Measurements from ENCODE around the gene VSX1. TPM values are rescaled to one million over a fixed set of nuclear protein-coding genes. Genes with fewer than 3 reads are reported as not detected.

The VSX1 gene
- total and polyA plus RNA-seq, 2 donors (not counting 1 experiment from before 2014, with no cell fraction given): not detected

DNA sequence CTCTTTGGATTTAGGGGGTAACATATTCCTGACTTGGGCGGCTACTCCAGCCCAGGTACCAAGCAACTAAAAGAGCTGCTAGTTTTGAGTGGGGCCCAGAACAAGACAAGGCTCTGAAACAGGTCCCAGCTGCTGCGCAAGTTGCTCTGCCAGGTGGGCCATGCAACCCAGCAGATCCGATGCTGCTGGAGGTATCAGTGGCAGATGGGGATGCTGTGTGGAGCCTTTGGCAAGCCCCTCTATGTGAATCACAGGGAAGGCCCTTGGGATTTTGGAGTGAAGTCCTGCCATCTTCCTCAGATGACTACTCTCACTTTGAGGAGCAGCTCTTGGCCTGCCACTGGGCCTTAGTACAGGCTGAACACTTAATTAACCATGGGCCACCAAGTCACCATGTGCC, 43.7 kb upstream of the VSX1 start:
- H3K27ac ChIP-seq (ENCODE audit: insufficient read depth, low read length): no peak overlapping the region
- H3K27me3 ChIP-seq (ENCODE audit: control insufficient read depth, insufficient read depth, low read length): no peaks in the 10 kb centered on the region
- H3K4me3 ChIP-seq (replicated peaks in 1 of 4; ENCODE audit: control extremely low read depth in 1 of 4, insufficient read depth in 1 of 4, low read depth in 3 of 4, low read length in 4 of 4): no peak overlapping the region
- H4K20me1 ChIP-seq (ENCODE audit: control insufficient read depth, extremely low read depth, insufficient read depth, low read length): no peaks in the 10 kb centered on the region
- DNase-seq (ENCODE audit: low read depth in 2 of 2): no peak
- H3K4me2 ChIP-seq (ENCODE audit: extremely low read depth, insufficient read depth, low read length): no peak overlapping the region
- no peaks in the 10 kb centered on the region for H3K79me2 ChIP-seq (ENCODE audit: control insufficient read depth, insufficient read depth, low read length)
- TF ChIP-seq, protein P1, sequence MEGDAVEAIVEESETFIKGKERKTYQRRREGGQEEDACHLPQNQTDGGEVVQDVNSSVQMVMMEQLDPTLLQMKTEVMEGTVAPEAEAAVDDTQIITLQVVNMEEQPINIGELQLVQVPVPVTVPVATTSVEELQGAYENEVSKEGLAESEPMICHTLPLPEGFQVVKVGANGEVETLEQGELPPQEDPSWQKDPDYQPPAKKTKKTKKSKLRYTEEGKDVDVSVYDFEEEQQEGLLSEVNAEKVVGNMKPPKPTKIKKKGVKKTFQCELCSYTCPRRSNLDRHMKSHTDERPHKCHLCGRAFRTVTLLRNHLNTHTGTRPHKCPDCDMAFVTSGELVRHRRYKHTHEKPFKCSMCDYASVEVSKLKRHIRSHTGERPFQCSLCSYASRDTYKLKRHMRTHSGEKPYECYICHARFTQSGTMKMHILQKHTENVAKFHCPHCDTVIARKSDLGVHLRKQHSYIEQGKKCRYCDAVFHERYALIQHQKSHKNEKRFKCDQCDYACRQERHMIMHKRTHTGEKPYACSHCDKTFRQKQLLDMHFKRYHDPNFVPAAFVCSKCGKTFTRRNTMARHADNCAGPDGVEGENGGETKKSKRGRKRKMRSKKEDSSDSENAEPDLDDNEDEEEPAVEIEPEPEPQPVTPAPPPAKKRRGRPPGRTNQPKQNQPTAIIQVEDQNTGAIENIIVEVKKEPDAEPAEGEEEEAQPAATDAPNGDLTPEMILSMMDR (conservative IDR thresholded peaks at IDR 0.05 in 1 of 2, IDR thresholded peaks at IDR 0.05 in 1 of 2; ENCODE audit: low read depth in 1 of 2, low read length in 2 of 2): no peak
- TF ChIP-seq EZH2 (IDR thresholded peaks at IDR 0.05; ENCODE audit: low read length, missing control alignments): no peak
- H3K36me3 ChIP-seq (ENCODE audit: control insufficient read depth, insufficient read depth, low read length): no peaks in the 10 kb centered on the region
- H2AFZ ChIP-seq (ENCODE audit: low read length): no peak overlapping the region
- H3K9ac ChIP-seq (ENCODE audit: insufficient read depth, low read length): no peak overlapping the region
- H3K4me1 ChIP-seq (ENCODE audit: control insufficient read depth, extremely low read depth, insufficient read depth, low read length): no peaks in the 10 kb centered on the region
- H3K9me3 ChIP-seq (ENCODE audit: control insufficient read depth, insufficient read depth, low read depth, low read length): no peaks in the 10 kb centered on the region

DNA sequence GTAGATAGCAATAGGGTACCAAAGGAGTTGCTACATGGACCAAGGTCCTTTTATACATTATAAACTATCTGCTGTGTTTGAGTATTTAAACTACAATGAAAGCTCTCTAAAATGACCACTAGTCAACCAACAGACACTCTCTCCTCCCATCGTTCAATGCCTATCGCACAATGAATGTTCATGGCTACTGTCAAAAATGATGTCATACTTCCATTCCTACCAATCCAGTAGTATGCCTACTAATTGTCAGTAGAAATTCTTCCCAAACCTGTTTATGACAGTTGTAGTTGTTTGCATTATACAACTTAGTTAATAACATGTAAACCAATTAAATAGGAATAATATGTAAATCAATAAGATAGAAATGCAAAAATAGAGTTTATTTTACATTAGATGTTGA, 39.0 kb upstream of the VSX1 start:
- DNase-seq (ENCODE audit: low read depth in 2 of 2): no peak
- H3K36me3 ChIP-seq (ENCODE audit: control insufficient read depth, insufficient read depth, low read length): no peaks in the 10 kb centered on the region
- no peak overlapping the region for H3K9ac ChIP-seq (ENCODE audit: insufficient read depth, low read length)
- H3K79me2 ChIP-seq (ENCODE audit: control insufficient read depth, insufficient read depth, low read length): no peaks in the 10 kb centered on the region
- no peak overlapping the region for H3K4me3 ChIP-seq (replicated peaks in 1 of 4; ENCODE audit: control extremely low read depth in 1 of 4, insufficient read depth in 1 of 4, low read depth in 3 of 4, low read length in 4 of 4)
- H2AFZ ChIP-seq (ENCODE audit: low read length): no peak overlapping the region
- H3K9me3 ChIP-seq (ENCODE audit: control insufficient read depth, insufficient read depth, low read depth, low read length): no peaks in the 10 kb centered on the region
- H3K4me1 ChIP-seq (ENCODE audit: control insufficient read depth, extremely low read depth, insufficient read depth, low read length): no peaks in the 10 kb centered on the region
- no peak overlapping the region for H3K4me2 ChIP-seq (ENCODE audit: extremely low read depth, insufficient read depth, low read length)
- peaks cover 15% of the 10 kb centered on the region for H3K27me3 ChIP-seq (ENCODE audit: control insufficient read depth, insufficient read depth, low read length)
- TF ChIP-seq, protein P1 (conservative IDR thresholded peaks at IDR 0.05 in 1 of 2, IDR thresholded peaks at IDR 0.05 in 1 of 2; ENCODE audit: low read depth in 1 of 2, low read length in 2 of 2): no peak
- no peak for TF ChIP-seq EZH2 (IDR thresholded peaks at IDR 0.05; ENCODE audit: low read length, missing control alignments)
- no peaks in the 10 kb centered on the region for H4K20me1 ChIP-seq (ENCODE audit: control insufficient read depth, extremely low read depth, insufficient read depth, low read length)
- H3K27ac ChIP-seq (ENCODE audit: insufficient read depth, low read length): no peak overlapping the region

DNA sequence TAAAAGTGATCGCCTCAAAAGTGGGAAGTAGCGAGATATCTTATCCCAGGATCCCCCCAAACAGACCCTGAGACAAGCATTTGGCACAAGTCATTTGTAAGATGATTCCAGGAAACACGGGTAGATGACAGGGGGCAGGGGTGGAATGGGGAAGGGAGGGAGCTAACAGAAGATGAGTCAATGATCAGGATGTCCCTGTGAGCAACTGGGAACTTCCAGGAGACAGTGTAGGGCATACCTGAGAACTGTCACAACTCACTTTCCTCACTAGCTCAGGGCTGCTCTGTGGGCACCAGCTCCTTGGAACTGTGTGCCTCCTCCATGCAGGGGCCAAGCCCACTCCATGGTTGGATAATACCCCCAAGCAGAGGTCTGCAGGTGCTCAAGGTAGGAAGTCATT, 38.5 kb upstream of the VSX1 start:
- DNase-seq (ENCODE audit: low read depth in 2 of 2): no peak
- H3K4me3 ChIP-seq (replicated peaks in 1 of 4; ENCODE audit: control extremely low read depth in 1 of 4, insufficient read depth in 1 of 4, low read depth in 3 of 4, low read length in 4 of 4): no peak overlapping the region
- H3K36me3 ChIP-seq (ENCODE audit: control insufficient read depth, insufficient read depth, low read length): no peaks in the 10 kb centered on the region
- TF ChIP-seq, protein P1 (conservative IDR thresholded peaks at IDR 0.05 in 1 of 2, IDR thresholded peaks at IDR 0.05 in 1 of 2; ENCODE audit: low read depth in 1 of 2, low read length in 2 of 2): no peak
- no peak for TF ChIP-seq EZH2 (IDR thresholded peaks at IDR 0.05; ENCODE audit: low read length, missing control alignments)
- H3K4me1 ChIP-seq (ENCODE audit: control insufficient read depth, extremely low read depth, insufficient read depth, low read length): no peaks in the 10 kb centered on the region
- H3K9me3 ChIP-seq (ENCODE audit: control insufficient read depth, insufficient read depth, low read depth, low read length): no peaks in the 10 kb centered on the region
- no peak overlapping the region for H2AFZ ChIP-seq (ENCODE audit: low read length)
- H3K4me2 ChIP-seq (ENCODE audit: extremely low read depth, insufficient read depth, low read length): no peak overlapping the region
- peaks cover 17% of the 10 kb centered on the region for H3K27me3 ChIP-seq (ENCODE audit: control insufficient read depth, insufficient read depth, low read length)
- H3K27ac ChIP-seq (ENCODE audit: insufficient read depth, low read length): no peak overlapping the region
- H3K79me2 ChIP-seq (ENCODE audit: control insufficient read depth, insufficient read depth, low read length): no peaks in the 10 kb centered on the region
- no peaks in the 10 kb centered on the region for H4K20me1 ChIP-seq (ENCODE audit: control insufficient read depth, extremely low read depth, insufficient read depth, low read length)
- H3K9ac ChIP-seq (ENCODE audit: insufficient read depth, low read length): no peak overlapping the region
